Ishikawa (cell line): ENCODE data around the gene NOSTRIN.

Experiments
- CEBPB ChIP-seq: IDR thresholded peaks from 2 replicates; pipeline ENCODE4 v1.6.1; 2012
- CREB1 ChIP-seq: IDR thresholded peaks from 2 replicates; pipeline ENCODE4 v1.6.1; 2012; ENCODE audit warnings: low read depth
- EGR1 ChIP-seq: IDR thresholded peaks from 2 replicates; pipeline ENCODE4 v1.6.1; 2012
- EP300 ChIP-seq: IDR thresholded peaks from 2 replicates; pipeline ENCODE4 v1.6.1; 2012; ENCODE audit warnings: borderline replicate concordance
- FOXM1 ChIP-seq: IDR thresholded peaks from 2 replicates; pipeline ENCODE4 v1.6.1; 2012; ENCODE audit warnings: low read depth, borderline replicate concordance
- MAX ChIP-seq: IDR thresholded peaks from 2 replicates; pipeline ENCODE4 v1.6.1; 2012
- NFIC ChIP-seq: IDR thresholded peaks from 2 replicates; pipeline ENCODE4 v1.6.1; 2012
- RAD21 ChIP-seq: IDR thresholded peaks from 2 replicates; pipeline ENCODE4 v1.6.1; 2012; ENCODE audit warnings: low read depth
- TAF1 ChIP-seq: IDR thresholded peaks from 2 replicates; pipeline ENCODE4 v1.6.1; 2012; ENCODE audit warnings: low read depth, mild to moderate bottlenecking
- TCF12 ChIP-seq: IDR thresholded peaks from 2 replicates; pipeline ENCODE4 v1.6.1; 2012; ENCODE audit warnings: low read depth
- TEAD4 ChIP-seq: IDR thresholded peaks from 2 replicates; pipeline ENCODE4 v1.6.1; 2012
- YY1 ChIP-seq: IDR thresholded peaks from 2 replicates; pipeline ENCODE4 v1.6.1; 2012; ENCODE audit warnings: low read depth
- TF ChIP-seq, protein P1 (sequence below): IDR thresholded peaks from 2 replicates; pipeline ENCODE4 v1.6.1; 2012; ENCODE audit warnings: low read depth, mild to moderate bottlenecking

- no peak for TF ChIP-seq TAF1
- TF ChIP-seq, protein P1, sequence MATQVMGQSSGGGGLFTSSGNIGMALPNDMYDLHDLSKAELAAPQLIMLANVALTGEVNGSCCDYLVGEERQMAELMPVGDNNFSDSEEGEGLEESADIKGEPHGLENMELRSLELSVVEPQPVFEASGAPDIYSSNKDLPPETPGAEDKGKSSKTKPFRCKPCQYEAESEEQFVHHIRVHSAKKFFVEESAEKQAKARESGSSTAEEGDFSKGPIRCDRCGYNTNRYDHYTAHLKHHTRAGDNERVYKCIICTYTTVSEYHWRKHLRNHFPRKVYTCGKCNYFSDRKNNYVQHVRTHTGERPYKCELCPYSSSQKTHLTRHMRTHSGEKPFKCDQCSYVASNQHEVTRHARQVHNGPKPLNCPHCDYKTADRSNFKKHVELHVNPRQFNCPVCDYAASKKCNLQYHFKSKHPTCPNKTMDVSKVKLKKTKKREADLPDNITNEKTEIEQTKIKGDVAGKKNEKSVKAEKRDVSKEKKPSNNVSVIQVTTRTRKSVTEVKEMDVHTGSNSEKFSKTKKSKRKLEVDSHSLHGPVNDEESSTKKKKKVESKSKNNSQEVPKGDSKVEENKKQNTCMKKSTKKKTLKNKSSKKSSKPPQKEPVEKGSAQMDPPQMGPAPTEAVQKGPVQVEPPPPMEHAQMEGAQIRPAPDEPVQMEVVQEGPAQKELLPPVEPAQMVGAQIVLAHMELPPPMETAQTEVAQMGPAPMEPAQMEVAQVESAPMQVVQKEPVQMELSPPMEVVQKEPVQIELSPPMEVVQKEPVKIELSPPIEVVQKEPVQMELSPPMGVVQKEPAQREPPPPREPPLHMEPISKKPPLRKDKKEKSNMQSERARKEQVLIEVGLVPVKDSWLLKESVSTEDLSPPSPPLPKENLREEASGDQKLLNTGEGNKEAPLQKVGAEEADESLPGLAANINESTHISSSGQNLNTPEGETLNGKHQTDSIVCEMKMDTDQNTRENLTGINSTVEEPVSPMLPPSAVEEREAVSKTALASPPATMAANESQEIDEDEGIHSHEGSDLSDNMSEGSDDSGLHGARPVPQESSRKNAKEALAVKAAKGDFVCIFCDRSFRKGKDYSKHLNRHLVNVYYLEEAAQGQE: no peak
- no peak for TF ChIP-seq CEBPB
- no peak for TF ChIP-seq FOXM1
- TF ChIP-seq NFIC: no peak
- no peak for TF ChIP-seq RAD21
- no peak for TF ChIP-seq YY1
- TF ChIP-seq MAX: no peak
- TF ChIP-seq TCF12: no peak
- TF ChIP-seq CREB1: no peak
- no peak for TF ChIP-seq EP300
- no peak for TF ChIP-seq EGR1
- TF ChIP-seq TEAD4: no peak
Measured at GRCh38 chr2:168912466-168912865, 110.0 kb downstream of the NOSTRIN start.
